GM08714 (cell line): ENCODE measurements around the gene GTF2IRD1.
"Not testable (repeated sequence)": the region's sequence is repeated elsewhere in the genome, so short reads cannot be mapped to it uniquely, and the experiment has no call there.

Source experiments
- H3K4me3 ChIP-seq: fragments of 200-500 bp; sonication (Bioruptor generic); 2 replicates; pipeline ENCODE4 v1.5.1; 2014; ENCODE audit warnings: mild to moderate bottlenecking, low read length, inconsistent platforms
- ZNF274 ChIP-seq: IDR thresholded peaks from 2 replicates; pipeline ENCODE4 v1.6.1; 2012; ENCODE audit warnings: mild to moderate bottlenecking, low read depth, low read length

GTF2IRD1 gene

DNA sequence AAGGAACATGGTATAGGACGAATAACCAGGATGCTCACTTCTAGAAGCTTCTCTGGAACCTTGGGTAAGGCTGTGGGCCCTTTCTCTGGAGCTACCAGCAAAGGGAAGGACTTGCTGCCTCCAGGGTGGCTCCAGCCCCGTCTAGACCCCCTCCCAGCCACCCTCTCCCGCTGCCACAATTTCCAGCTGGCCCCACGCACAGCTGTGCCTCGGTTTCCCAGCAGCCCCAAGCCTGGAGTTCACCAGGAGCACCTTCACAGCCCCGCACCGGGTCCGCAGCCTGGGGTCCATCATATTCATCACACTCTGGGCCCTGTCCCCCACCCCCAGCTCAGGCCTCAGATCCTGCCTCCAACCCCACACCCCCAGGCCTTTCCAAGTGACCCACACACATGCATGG is 35.6 kb upstream of the GTF2IRD1 start:
- no peak for TF ChIP-seq ZNF274
- no peak overlapping the region for H3K4me3 ChIP-seq

DNA sequence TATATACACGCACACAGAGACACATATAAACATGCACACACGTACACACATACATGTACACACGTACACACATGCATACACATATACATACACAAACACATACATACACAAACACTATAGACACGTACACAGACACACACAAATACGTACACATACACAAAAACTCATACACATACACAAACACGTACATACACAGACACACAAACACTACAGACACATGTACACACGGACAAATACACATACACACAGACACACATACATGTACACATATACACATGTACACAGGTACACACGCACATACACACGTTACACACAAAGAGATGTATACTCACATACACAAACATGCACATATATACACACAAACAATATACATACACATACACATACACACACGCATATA is 35.2 kb upstream of the GTF2IRD1 start:
- TF ChIP-seq ZNF274: no peak
- H3K4me3 ChIP-seq: no peak overlapping the region

DNA sequence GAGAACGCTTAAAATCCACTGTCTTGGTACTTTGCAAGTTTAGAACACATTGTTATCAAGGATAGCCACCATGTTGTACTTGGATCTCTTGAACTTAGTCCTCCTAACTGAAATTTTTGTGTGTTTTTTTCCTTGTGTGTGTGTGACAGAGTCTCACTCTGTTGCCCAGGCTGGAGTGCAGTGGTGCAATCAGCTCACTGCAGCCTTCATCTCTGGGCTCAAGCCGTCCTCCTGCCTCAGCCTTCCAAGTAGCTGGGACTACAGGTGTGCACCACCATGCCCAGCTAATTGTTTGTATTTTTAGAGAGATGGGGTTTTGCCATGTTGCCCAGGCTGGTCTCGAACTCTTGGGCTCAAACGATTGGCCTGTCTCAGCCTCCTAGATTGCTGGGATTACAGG is 34.5 kb upstream of the GTF2IRD1 start:
- H3K4me3 ChIP-seq: not testable (repeated sequence)

DNA sequence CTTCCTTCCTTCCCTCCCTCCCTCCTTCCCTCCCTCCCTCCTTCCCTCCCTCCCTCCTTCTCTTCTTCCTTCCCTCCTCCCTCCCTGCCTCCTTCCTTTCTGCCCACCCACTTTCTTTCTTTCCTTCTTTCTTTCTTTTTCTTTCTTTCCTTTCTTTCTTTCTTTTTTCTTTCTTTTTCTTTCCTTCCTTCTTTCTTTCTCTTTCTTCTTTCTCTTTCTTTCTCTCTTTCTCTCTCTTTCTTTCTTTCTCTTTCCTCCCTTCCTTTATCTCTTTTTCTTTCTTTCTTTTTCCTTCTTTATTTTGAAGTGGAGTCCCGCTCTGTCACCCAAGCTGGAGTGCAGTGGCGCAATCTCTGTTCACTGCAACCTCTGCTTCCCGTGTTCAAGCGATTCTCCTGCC is 33.7 kb upstream of the GTF2IRD1 start:
- TF ChIP-seq ZNF274: no peak
- no peak overlapping the region for H3K4me3 ChIP-seq

DNA sequence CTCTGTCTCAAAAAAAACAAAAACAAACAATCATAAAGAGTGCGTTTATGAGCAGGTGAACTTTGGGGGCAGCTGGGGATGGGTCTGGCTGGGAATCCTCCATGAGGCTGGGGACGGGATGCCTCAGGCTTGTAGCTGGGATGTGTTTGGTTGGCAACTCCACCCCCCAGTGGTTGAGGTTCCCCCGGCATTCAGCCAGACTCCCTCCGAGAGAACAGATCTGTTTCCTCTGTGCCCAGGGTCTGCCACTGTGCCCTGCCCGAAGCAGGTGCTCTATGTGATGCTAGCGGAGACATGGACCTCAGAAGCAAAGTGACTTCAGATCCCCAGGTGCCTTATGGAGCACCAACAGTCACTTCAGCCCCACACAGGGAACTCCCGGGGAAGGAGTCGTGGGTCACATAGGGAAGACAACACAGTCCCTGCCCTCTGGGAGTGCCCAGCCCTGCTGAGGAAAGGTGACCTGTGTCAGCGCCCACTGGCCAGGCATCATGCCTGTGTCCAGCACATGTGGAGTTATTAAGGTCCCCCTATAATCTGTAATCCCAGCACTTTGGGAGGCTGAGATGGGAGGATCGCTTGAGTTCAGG is 29.3 kb upstream of the GTF2IRD1 start:
- TF ChIP-seq ZNF274: no peak
- no peak overlapping the region for H3K4me3 ChIP-seq

DNA sequence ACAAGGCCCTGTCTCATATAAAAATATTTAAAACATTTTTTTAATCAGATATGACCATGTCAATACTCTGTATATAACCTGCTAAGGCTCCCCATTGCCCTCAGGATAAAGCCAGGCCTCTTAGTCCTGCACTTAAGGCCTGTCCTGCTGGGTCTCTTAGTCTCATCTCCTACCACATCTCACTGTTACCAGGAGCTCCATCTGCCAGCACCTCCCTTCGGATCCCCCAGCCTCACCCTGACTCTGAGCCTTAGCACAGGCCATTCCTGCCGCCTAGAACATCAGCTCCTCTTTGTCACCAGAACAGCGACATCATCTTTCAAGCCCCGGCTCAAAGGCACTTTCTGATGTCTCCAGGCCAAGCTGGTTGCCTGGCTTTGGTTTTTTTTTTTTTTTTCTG is 25.7 kb upstream of the GTF2IRD1 start:
- no peak for TF ChIP-seq ZNF274
- H3K4me3 ChIP-seq: no peak overlapping the region

DNA sequence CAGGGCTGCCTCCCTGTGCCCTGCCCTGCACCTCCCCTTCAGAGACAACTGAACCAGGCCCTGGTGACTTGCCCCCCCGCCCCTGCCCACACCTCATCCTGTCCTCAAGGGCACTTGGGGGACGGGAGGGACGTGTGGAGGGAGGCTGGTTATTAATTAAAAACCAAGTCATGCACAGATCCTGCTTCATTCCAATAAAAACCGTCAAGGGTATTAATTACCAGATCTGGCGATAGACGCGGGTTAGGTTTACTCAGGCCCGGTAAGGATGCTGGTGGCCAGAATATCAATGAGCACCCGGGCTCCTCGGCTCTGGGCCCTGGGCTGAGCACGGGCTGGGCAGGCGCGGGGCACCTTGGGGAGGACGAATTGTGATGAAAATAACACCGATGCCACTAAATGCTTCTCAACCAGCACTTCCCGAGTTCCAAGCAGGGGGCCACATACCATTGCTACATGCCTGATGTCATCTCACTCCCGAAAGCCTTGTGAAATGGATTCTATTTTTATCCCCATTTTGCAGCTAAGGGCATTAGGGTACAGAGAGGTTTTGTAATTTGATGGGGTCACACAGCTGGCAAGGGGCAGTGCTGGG is 24.5 kb upstream of the GTF2IRD1 start:
- no peak for TF ChIP-seq ZNF274
- H3K4me3 ChIP-seq: no peak overlapping the region

DNA sequence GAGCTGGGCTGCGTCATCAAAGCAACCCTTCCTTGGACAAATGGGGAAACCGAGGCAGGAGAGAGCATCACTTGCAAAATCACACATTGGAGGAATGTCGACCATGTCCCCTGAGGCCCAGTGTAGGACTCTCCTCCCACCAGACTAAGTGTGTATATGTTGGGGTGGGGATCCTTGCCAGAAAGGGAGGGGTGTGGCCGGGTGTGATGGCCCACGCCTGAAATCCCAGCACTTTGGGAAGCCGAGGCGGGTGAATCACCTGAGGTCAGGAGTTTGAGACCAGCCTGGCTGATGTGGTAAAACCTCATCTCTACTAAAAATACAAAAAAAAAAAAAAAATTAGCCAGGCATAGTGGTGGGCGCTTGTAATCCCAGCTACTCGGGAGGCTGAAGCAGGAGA is 23.3 kb upstream of the GTF2IRD1 start:
- not testable (repeated sequence) for H3K4me3 ChIP-seq

DNA sequence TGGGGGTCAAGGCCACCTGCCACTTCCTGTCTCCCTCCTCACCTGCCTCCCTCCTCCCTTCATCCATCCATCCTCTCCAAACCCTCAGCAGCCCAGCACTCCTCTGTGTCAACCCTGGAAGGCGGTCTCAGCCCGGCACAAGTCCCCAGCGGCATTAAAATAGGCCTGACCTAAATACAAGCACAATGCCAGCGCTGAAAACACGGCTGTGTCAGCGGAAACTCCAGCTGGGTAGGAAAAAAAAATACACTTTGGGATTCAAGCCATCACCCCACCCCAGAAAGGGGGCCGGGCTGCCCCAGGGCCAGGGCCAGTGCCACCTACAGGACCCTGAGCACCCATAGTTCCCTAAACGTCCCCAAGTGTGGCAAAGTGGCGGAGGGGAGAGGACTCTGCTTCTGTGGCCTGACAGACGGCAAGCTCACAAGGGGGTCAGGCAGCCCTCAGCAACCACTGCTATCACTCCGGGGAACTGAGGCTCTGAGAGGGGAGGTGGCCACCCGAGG is 22.7 kb upstream of the GTF2IRD1 start:
- no peak for TF ChIP-seq ZNF274
- H3K4me3 ChIP-seq: no peak overlapping the region

DNA sequence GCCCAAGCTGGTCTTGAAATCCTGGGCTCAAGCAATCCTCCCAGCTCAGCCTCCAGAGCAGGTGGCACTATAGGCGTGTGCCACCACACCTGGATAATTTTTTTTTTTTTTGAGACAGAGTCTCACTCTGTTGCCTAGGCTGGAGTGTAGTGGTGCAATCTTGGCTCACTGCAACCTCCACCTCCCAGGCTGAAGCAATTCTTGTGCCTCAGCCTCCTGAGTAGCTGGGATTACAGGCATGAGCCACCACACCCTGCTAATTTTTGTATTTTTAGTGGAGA is 16.5 kb upstream of the GTF2IRD1 start:
- not testable (repeated sequence) for H3K4me3 ChIP-seq

DNA sequence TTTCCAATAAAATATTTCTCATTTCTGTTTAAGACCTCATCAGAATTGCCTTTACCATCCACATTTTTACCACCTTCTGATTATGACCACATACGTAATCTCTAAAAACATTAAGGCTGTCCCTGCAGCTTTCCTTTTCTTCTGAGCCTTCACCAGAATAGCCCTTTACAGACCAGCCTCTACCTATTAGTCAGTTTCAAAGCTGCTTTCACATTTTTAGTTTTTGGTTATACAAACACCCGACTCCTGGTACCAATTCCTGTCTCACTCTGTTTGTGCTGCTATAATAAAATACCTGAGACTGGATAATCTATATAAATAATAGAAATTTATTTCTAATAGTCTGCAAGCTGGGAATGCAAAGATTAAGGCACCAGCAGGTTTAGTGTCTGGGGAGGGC is 15.4 kb upstream of the GTF2IRD1 start:
- no peak for TF ChIP-seq ZNF274
- H3K4me3 ChIP-seq: no peak overlapping the region

DNA sequence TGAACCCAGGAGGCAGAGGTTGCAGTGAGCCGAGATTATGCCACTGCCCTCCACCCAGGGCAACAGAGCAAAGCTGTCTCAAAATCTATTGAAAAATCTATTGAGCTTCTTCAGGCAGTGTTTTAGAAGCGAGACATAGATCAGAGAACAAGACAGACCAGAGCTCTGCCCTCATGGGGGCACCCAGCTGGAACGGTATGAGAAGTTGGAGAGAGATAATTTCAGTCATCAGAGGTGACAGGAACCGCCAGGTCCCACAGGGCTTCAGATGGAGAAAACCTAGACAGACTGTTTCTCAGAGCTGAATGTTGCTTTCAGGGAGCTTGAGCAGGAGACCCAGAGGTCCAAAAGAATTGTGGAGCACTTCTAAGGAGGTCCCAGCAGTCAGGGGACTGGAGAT is 14.2 kb upstream of the GTF2IRD1 start:
- no peak overlapping the region for H3K4me3 ChIP-seq
- TF ChIP-seq ZNF274: no peak

DNA sequence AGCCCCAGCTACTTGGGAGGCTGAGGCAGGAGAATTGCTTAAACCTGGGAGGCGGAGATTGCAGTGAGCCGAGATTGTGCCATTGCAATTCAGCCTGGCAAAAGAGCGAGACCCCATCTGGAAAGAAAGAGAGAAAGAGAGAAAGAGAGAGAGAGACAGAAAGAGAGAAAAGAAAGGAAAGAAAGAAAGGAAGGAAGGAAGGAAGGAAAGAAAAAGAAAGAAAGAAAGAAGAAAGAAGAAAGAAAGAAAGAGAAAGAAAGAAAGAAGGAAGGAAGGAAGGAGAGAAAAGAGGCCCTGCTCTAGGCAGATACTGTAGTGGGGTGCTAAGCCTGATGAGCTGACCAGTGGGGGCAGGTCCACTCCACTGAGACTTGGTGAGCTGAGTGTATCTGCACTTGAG is 13.6 kb upstream of the GTF2IRD1 start:
- H3K4me3 ChIP-seq: not testable (repeated sequence)

DNA sequence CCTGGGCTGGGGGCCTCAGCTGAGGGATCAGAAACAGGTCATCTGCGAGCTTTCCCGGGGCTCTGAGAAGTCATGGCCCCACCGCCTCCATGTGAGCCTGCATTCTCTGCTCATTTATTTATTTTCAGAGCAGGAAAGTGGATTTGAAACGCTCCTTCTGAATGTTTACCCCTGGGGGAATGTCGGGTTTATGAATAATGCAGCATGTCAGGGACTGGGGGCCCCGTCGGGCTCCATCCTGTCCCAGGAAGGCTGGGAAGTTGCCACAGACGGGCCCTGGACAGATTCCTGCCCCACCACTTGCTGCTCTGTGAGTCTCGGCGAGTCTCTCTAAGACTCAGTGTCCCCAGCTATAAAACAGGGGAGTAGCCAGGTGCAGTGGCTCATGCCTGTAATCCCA is 11.9 kb upstream of the GTF2IRD1 start:
- no peak for TF ChIP-seq ZNF274

DNA sequence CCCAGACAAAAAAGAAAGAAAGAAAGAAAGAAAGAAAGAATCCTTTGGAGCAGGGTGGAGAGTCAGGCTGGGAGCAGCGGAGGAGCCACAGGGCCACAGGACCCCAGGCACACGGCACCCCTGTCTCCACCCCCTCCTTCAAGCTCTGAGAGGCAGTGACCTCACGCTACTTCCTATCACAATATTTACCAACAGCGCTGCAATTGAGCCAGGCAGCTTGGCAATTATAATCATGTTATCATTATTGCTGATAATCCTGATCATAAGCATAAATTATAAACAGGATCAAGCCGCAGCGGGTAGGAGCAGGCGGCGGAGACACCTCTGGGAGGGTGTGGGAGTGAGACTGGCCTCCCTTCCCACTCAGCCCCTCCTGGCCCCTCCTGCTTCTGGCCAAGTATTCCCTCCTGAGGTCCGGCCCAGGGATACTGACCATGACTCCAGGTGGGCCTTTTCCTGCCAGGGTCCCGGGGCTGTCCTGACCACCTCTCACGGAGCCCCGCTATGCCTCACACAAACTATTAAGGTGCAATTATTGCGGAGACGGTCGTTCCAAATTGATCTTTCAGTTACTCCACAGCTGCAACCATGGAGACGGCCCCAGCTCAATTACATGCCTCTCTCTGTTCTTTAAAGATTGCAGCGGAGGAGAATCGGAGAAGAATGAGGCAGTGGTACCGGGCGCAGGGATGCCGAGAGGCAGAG is 10.0 kb upstream of the GTF2IRD1 start:
- no peak overlapping the region for H3K4me3 ChIP-seq
- no peak for TF ChIP-seq ZNF274

More for the DNA sequence above, 11.9 kb upstream of the GTF2IRD1 start:
- no peak overlapping the region for H3K4me3 ChIP-seq

DNA sequence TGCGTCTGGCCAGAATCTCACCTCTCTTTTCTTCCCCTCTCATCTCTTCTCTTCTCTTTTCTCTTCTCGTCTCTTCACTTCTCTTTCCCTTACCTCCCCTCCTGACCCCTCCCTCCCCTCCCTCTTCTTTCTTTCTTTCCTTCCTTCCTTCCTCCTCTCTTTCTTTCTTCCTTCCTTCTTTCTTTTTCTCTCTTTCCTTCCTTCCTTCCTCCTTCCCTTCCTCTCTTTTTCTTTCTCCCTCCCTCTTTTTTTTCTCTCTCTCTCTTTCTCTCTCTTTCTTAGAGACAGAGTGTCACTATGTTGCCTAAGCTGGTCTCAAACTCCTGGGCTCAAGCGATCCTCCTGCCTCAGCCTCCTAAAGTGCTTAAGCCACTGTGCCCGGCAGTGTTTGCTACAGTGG is 4.6 kb upstream of the GTF2IRD1 start:
- H3K4me3 ChIP-seq: no peak overlapping the region
- TF ChIP-seq ZNF274: no peak
